Activated T-cell treated with anti-CD3 and anti-CD28 coated beads, Interleukin-2, amount 50 U/mL, for 24 hours (primary cell): ENCODE data around the gene CC2D2B.
"Not testable (repeated sequence)": the region's sequence is repeated elsewhere in the genome, so short reads cannot be mapped to it uniquely, and the experiment has no call there.

ENCODE experiments used
- DNase-seq: peaks from one replicate; pipeline ENCODE4 v3.0.0-alpha.2; 2020
- H3K27ac Mint-ChIP-seq: 2 replicates; pipeline ENCODE4 v1.8.0; 2020; ENCODE audit warnings: mild to moderate bottlenecking, mixed read lengths
- H3K27me3 Mint-ChIP-seq: 2 replicates; pipeline ENCODE4 v1.8.0; 2020; ENCODE audit warnings: mixed read lengths
- H3K36me3 Mint-ChIP-seq: 2 replicates; pipeline ENCODE4 v1.8.0; 2020; ENCODE audit warnings: low read depth, mixed read lengths
- H3K4me1 Mint-ChIP-seq: 2 replicates; pipeline ENCODE4 v1.8.0; 2020; ENCODE audit warnings: low read depth, mixed read lengths
- H3K4me3 Mint-ChIP-seq: 2 replicates; pipeline ENCODE4 v1.8.0; 2020; ENCODE audit warnings: mild to moderate bottlenecking, moderate library complexity, mixed read lengths
- H3K9me3 Mint-ChIP-seq: 2 replicates; pipeline ENCODE4 v1.8.0; 2020; ENCODE audit warnings: mixed read lengths

Gene CC2D2B

DNA sequence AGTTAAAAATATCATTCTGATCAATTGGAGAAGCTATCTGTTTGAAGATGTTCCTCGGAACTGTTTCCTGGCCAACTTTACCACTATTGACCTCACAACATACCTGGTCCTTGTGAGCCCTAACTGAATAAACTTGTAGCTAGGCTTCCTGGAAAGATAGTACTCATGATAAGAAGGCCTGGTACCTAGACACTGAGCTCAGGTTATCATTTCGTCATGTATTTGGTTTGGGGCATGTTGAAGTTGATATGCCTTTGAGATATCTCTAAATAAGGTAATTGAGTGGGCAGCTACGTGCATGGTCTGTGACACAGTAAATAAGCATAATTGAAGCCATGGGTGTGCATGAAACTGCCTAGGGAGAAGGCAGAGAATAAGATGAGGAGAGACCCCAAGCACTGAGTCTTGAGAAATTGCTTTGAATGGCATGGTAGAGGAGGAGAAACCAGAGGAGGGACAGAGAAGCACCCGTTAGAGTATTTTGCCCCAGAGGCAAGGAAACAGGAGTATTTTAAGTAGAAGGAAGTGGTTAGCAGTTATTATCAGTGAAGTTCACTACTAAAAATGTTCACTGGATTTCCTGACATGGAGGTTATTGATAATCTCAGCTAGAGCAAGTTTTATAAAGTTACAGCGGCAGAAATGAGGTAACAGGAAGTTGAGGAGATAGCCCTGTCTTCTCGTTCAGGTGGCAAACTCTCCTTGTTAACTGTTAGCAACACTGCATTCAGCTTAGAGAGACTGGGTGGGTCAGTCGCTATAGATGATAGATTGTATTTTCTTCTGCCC lies 55.6 kb downstream of the CC2D2B start:
- no peaks in the 10 kb centered on the region for H3K27me3 Mint-ChIP-seq
- peaks cover 9% of the 10 kb centered on the region for H3K9me3 Mint-ChIP-seq
- peak overlapping the region; percentile 45 for H3K27ac Mint-ChIP-seq
- DNase-seq: no peak
- H3K4me3 Mint-ChIP-seq: peak overlapping the region; percentile 6
- peaks cover 23% of the 10 kb centered on the region for H3K4me1 Mint-ChIP-seq
- H3K36me3 Mint-ChIP-seq: no peaks in the 10 kb centered on the region

DNA sequence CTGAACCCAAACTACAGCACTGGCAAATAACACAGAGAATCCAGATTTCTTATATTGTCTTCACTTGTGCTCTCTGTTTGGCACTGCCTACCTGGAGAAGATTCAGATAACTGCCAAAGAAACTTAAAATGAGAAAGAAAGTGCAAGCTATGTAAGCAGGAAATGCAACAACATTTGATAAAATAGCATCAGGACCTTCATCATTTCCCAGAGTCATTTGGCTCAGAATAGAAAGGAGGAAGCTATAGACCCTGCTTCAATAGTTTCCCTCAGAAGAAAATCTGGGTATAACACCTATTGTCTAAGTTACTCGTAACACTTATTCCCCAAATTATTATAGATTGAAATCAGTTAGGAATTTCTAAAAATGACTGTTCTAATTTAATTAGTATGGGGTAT lies 56.2 kb downstream of the CC2D2B start:
- DNase-seq: no peak
- H3K36me3 Mint-ChIP-seq: no peaks in the 10 kb centered on the region
- H3K4me1 Mint-ChIP-seq: peaks cover 23% of the 10 kb centered on the region
- peak overlapping the region; percentile 6 for H3K4me3 Mint-ChIP-seq
- no peaks in the 10 kb centered on the region for H3K27me3 Mint-ChIP-seq
- H3K9me3 Mint-ChIP-seq: peaks cover 4% of the 10 kb centered on the region
- H3K27ac Mint-ChIP-seq: peak overlapping the region; percentile 45

DNA sequence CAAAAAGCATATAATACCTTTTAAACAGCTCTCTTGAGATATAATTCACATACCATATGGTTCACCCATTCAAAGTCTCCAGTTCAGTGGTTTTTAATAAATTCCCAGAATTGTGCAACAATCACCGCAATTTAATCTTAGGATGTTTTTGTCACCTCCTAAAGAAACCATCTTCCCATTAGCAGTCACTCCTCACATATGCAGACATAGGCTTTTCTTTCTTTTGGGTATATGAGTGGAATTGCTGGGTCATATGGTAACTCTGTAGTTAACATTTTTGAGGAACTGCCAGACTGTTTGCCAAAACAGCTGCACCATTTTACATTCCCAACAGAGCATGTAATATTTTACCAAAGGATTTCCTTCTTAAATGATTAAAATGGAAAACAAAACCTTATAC lies 57.0 kb downstream of the CC2D2B start:
- no peak overlapping the region for H3K27ac Mint-ChIP-seq
- no peaks in the 10 kb centered on the region for H3K36me3 Mint-ChIP-seq
- peaks cover 4% of the 10 kb centered on the region for H3K9me3 Mint-ChIP-seq
- peaks cover 23% of the 10 kb centered on the region for H3K4me1 Mint-ChIP-seq
- no peak overlapping the region for H3K4me3 Mint-ChIP-seq
- DNase-seq: no peak
- H3K27me3 Mint-ChIP-seq: no peaks in the 10 kb centered on the region

DNA sequence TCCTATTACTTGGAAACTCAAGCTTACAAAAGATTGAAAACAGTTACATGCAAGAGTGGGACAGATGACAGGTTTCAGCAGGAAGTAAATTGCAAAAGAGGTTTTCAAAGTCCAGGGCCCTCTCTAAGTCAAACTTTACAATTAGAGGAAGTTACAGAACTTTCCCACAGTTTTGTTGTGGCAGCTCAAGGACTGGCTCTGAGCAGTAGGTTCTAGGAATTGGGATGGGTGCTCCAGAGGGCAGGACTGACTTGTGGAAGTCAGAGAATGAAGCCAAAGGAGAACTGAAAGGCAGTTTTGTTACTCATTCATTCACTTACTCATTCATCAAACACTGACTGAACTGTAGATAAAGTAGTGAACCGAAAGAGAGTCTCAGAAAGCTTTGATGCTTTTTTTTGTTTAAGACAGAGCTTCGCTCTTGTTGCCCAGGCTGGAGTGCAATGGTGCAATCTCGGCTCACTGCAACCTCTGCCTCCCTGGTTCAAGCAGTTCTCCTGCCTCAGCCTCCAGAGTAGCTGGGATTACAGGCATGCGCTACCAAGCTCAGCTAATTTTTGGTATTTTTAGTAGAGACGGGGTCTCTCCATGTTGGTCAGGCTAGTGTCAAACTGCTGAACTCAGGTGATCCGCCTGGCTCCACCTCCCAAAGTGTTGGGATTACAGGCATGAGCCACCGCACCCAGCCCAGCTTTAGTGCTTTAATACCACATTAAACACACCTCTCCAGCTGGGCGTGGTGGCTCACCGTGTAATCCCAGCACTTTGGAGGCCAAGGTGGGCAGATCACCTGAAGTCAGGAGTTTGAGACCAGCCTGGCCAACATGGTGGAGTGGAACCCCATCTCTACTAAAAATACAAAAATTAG lies 68.8 kb downstream of the CC2D2B start:
- Mint-ChIP-seq H3K27me3 (peaks cover 12% of the 10 kb centered on the region), H3K27ac (no peak overlapping the region), H3K9me3 (no peaks in the 10 kb centered on the region), H3K36me3 (no peaks in the 10 kb centered on the region), H3K4me1 (no peaks in the 10 kb centered on the region), H3K4me3 (no peak overlapping the region)
- no peak for DNase-seq

DNA sequence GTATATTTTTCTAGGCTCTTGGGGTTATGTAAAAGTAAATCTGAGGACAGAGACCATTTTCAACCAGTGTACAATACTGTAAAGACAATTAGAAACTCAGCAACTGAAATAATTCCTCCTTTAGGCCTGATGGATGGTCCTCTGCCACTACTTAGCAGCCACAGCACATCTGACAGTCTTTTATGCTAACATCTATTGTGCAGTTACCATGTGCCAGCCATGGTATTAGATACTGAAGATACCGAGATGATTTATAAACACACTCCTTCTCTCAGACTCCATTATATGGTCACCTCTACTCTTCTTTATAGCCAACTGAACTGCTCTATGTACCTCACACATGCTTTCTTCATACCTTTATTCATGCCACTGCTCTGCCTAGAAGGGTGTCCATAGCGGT lies 74.4 kb downstream of the CC2D2B start:
- Mint-ChIP-seq H3K4me3 (no peak overlapping the region), H3K27ac (no peak overlapping the region), H3K4me1 (no peaks in the 10 kb centered on the region), H3K27me3 (peaks cover 5% of the 10 kb centered on the region), H3K36me3 (no peaks in the 10 kb centered on the region), H3K9me3 (no peaks in the 10 kb centered on the region)
- DNase-seq: no peak

DNA sequence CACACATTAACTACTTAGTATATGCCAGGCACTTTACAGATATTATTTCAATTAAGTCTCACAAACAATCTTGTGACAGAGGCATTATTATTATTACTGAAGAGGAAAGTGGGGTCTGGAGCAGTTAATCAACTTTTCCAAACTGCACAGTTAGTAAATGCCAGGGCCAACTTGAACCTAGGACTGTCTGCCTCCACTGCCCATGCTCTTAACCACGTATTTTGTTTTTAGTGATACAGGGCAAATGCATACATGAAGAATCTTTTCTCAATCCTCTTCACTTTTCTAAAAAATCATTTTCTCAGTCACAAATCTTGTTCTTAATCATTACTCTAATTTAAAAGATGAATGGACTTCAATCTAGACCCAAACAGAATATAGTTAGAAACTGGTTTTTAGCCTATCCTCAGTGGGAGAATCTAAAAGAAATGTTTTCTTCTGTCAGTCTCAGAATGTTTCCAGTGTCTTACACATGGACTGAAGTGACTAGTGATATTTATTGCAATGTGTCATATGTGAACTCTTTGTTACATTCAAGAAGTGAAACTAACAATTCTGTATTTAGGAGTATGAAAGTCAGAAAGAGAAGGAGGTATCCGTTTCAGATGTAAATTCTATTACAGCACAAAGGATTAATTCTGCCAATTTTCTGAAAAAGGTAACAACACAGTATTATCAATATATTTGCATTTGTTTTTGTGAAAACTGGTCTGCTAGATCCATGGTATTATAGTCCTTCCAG lies 80.1 kb downstream of the CC2D2B start:
- Mint-ChIP-seq H3K36me3 (no peaks in the 10 kb centered on the region), H3K27me3 (peaks cover 6% of the 10 kb centered on the region), H3K27ac (no peak overlapping the region), H3K9me3 (no peaks in the 10 kb centered on the region), H3K4me3 (no peak overlapping the region), H3K4me1 (no peaks in the 10 kb centered on the region)
- no peak for DNase-seq

DNA sequence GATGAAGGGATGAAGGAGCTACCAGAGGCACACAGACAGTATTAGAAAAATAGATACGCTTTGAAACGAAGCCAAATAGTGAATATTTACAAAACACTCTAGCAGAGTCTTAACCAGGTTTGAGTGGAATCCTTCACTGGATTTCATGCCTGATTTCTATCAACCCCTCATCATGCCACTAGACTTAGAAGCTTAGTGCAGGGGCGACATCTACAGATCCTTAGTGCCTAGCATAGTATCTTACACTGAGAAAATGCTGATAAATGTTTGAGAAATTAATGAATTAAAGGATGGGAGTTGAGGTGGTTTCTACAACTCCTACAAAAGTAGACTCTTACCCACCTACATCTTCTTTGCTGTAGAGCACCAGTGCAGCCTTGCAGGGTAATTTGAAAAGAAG lies 80.9 kb downstream of the CC2D2B start:
- no peak overlapping the region for H3K27ac Mint-ChIP-seq
- H3K9me3 Mint-ChIP-seq: no peaks in the 10 kb centered on the region
- peaks cover 6% of the 10 kb centered on the region for H3K27me3 Mint-ChIP-seq
- no peak for DNase-seq
- no peak overlapping the region for H3K4me3 Mint-ChIP-seq
- no peaks in the 10 kb centered on the region for H3K4me1 Mint-ChIP-seq
- no peaks in the 10 kb centered on the region for H3K36me3 Mint-ChIP-seq

DNA sequence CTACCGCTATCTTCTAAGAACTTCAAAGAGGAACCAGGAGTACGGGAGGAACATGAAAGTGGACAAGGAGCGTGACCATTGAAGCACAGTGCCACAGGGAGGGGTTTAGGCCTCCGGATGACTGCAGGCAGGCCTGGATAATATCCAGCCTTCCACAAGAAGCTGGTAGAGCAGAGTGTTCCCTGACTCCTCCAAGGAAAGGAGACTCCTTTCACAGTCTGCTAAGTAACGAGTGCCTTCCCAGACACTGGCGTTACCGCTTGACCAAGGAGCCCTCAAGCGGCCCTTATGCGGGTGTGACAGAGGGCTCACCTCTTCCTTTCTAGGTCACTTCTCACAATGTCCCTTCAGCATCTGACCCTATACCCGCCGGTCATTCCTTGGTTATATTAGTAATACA lies 86.6 kb downstream of the CC2D2B start:
- H3K27ac Mint-ChIP-seq, H3K36me3 Mint-ChIP-seq, H3K9me3 Mint-ChIP-seq, H3K4me3 Mint-ChIP-seq, H3K4me1 Mint-ChIP-seq, DNase-seq, H3K27me3 Mint-ChIP-seq: not testable (repeated sequence)

DNA sequence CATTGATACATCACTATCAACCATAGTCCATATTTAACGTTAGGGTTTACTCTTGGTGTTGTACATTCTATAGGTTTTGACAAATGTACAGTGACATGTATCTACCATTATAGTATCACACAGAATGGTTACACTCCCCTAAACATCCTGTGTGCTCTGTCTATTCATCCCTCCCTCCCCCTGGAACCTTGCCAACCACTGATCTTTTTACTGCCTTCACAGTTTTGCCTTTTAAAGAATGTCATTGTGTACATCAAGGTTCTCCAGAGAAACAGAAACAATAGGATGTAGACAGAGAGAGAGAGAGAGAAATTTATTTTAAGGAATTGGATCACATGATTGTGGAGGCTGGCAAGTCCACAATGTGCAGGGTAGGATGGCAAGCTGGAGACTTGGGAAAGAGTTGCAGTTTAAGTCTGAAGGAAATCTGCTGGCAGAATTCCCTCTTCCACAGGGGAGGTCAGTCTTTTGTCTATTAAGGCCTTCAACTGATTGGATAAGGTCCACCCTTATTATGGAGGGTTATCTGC lies 90.5 kb downstream of the CC2D2B start:
- no peak for DNase-seq
- Mint-ChIP-seq H3K36me3 (no peaks in the 10 kb centered on the region), H3K4me1 (no peaks in the 10 kb centered on the region), H3K9me3 (no peaks in the 10 kb centered on the region), H3K27me3 (no peaks in the 10 kb centered on the region), H3K4me3 (no peak overlapping the region), H3K27ac (no peak overlapping the region)

DNA sequence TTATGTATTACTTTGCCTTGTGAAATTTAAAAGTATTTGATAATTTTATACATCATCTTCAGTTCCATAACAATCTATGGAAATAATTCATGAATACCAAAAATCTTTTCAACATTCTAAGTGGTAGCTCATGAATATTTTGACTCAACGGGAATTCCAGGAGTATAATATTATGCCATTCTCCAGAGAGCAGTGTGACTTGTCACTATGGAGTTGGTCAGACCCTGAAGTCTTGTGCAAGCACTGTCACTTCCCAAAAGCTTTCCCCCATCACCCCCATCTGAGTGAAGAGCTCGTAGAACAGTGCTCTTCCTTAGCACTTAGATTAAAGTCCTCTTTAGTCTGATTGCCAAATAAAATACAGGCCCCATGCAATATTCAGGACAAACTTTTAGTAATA lies 106.2 kb downstream of the CC2D2B start:
- Mint-ChIP-seq H3K9me3 (no peaks in the 10 kb centered on the region), H3K4me3 (no peak overlapping the region), H3K36me3 (no peaks in the 10 kb centered on the region), H3K27ac (no peak overlapping the region), H3K27me3 (peaks cover 8% of the 10 kb centered on the region), H3K4me1 (peaks cover 2% of the 10 kb centered on the region)
- no peak for DNase-seq

DNA sequence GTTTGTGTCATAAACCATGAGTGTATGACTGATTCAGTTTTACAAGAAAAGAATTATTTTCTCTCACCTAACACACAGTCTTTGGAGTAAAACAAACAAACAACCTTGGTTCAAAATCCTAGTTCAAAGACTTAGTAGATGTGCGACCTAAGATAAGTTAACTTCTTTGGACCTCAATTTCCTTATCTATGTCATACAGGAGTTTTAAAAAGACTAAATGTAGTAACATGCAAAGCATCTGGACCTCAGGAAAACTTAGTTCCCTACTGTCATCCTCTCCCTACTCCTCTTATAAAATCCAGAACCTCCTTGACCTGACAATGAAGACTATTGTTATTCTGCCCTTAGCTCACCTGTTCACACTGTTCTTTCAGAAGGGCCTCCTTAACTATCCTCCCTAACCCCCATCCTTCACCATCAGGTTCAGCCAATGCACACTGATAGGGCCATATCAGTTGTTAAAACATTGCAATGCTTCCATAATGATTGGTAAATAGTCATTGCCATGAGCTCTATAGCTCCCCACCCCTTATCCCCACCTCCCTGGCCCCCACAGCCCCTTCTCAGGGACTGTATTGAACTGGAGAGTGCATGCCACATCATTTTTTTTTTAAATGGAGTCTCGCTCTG lies 106.8 kb downstream of the CC2D2B start:
- Mint-ChIP-seq H3K27ac (no peak overlapping the region), H3K4me1 (peaks cover 2% of the 10 kb centered on the region), H3K9me3 (no peaks in the 10 kb centered on the region), H3K36me3 (no peaks in the 10 kb centered on the region), H3K27me3 (peaks cover 8% of the 10 kb centered on the region), H3K4me3 (no peak overlapping the region)
- DNase-seq: no peak

DNA sequence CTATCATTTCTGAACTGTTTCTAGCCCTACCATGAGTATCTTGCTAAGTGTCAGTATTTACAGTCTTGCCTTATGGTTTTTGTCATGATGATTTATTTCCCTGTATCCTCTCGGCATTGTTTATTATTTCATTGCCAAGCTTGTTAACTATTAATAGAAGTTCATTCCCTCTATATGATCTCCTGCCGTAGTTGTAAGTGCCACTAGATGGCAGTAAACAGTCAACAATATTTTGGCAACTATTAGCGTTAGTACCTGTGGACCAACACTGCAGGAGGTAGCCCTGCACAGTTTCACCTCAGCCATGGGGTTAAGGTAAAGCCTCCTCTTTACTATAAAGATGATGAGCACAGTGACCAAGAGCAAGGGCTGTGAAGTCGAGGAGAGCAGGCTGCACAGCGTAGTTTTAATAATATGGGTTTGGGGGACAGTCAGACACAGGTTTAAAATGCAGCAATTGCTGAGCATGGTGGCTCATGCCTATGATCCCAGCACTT lies 109.5 kb downstream of the CC2D2B start:
- peaks cover 8% of the 10 kb centered on the region for H3K27me3 Mint-ChIP-seq

DNA sequence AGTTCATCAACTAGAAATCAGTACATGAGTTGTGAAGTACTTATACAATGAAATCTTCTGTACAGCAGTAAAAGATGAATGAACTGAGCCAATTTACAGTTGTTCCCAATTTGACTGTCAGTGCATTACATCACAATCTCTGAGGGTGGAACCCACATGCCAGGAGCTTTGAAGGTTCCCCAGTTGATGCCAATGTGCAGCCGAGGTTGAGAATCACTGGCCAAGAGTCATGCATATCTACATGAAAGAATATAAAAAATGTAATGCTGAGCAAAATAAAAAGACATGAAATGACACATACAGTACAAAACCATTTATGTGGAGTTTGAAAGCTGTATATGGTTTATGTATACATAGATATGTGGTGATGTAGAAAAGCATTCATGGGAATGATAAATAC lies 113.6 kb downstream of the CC2D2B start:
- no peaks in the 10 kb centered on the region for H3K36me3 Mint-ChIP-seq
- no peak overlapping the region for H3K27ac Mint-ChIP-seq
- no peak for DNase-seq
- no peak overlapping the region for H3K4me3 Mint-ChIP-seq
- no peaks in the 10 kb centered on the region for H3K9me3 Mint-ChIP-seq
- H3K4me1 Mint-ChIP-seq: peaks cover 2% of the 10 kb centered on the region
- H3K27me3 Mint-ChIP-seq: peaks cover 4% of the 10 kb centered on the region

More for the DNA sequence above, 109.5 kb downstream of the CC2D2B start:
- peak; percentile 36 for DNase-seq
- Mint-ChIP-seq H3K4me1 (peaks cover 2% of the 10 kb centered on the region), H3K4me3 (no peak overlapping the region), H3K9me3 (no peaks in the 10 kb centered on the region), H3K27ac (no peak overlapping the region), H3K36me3 (no peaks in the 10 kb centered on the region)

DNA sequence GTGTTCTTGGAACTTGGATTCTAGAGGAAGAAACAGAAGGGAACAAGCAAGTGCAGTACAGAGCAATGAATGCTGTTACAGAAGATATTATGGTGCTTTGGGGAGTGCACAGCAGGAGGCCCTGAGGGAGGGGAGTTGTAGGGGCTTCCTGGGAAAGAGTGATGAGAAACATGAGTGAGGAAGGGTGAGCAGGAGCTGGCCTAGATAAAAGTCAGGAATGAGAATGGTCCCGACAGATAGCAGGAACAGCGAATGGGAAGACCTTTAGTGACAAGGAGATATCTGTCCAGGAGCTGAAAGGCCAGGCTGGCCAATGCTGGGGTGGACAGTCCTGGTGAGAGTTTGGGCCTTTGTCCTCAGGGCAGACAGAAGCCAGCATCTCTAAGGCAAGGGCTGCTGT lies 115.0 kb downstream of the CC2D2B start:
- Mint-ChIP-seq H3K36me3 (no peaks in the 10 kb centered on the region), H3K4me1 (no peaks in the 10 kb centered on the region), H3K27me3 (no peaks in the 10 kb centered on the region), H3K4me3 (no peak overlapping the region), H3K9me3 (no peaks in the 10 kb centered on the region), H3K27ac (no peak overlapping the region)
- DNase-seq: no peak
